GM12874 (cell line): Measurements from ENCODE around the gene LHFPL3.

Experiments used
- CTCF ChIP-seq: IDR thresholded peaks from 2 replicates; pipeline ENCODE4 v1.5.1; 2011; ENCODE audit warnings: low read depth, mild to moderate bottlenecking, control low read depth, low read length, moderate library complexity; ENCODE audit not compliant: insufficient read depth

Gene LHFPL3

GRCh38 chr7:104524853-104525252, 196.4 kb downstream of the LHFPL3 start:
- no peak for TF ChIP-seq CTCF

GRCh38 chr7:104528142-104528541, 199.7 kb downstream of the LHFPL3 start:
- TF ChIP-seq CTCF = no peak

- no peak for TF ChIP-seq CTCF
These were observed 201.2 kb downstream of the LHFPL3 start for GRCh38 chr7:104529567-104529966.

GRCh38 chr7:104530251-104530650, 201.8 kb downstream of the LHFPL3 start:
- no peak for TF ChIP-seq CTCF

- TF ChIP-seq CTCF = no peak
These were observed 205.7 kb downstream of the LHFPL3 start for GRCh38 chr7:104534149-104534548.

- TF ChIP-seq CTCF = no peak
These were observed 207.4 kb downstream of the LHFPL3 start for GRCh38 chr7:104535841-104536240.

GRCh38 chr7:104536956-104537355, 208.6 kb downstream of the LHFPL3 start:
- no peak for TF ChIP-seq CTCF

- TF ChIP-seq CTCF = no peak
These were observed 209.7 kb downstream of the LHFPL3 start for GRCh38 chr7:104538152-104538551.
